BLaER1 treated with 17β-estradiol and CSF1 and Interleukin-3, amounts not matched to agents 10 nM and 100 nM (cell line): ENCODE results near the gene WDR64.
A peak's percentile ranks its signal among the peaks of the same experiment; 100 is the strongest.

Source experiments
- H3K27ac ChIP-seq, 11 experiments: shearing (Covaris generic); formaldehyde crosslinking; 2 replicates each; pipeline ENCODE4 v1.8.1; 2022
- H3K27me3 ChIP-seq, 11 experiments: shearing (Covaris generic); formaldehyde crosslinking; 2 replicates each; pipeline ENCODE4 v1.8.1; 2022
- H3K36me3 ChIP-seq, 11 experiments: shearing (Covaris generic); formaldehyde crosslinking; 2 replicates each; pipeline ENCODE4 v1.8.1; 2022
- H3K4me1 ChIP-seq, 10 experiments: shearing (Covaris generic); formaldehyde crosslinking; 2 replicates each; pipeline ENCODE4 v1.8.1; 2022
- H3K4me2 ChIP-seq, 11 experiments: shearing (Covaris generic); formaldehyde crosslinking; 2 replicates each; pipeline ENCODE4 v1.8.1; 2022
- H3K4me3 ChIP-seq, 10 experiments: shearing (Covaris generic); formaldehyde crosslinking; 2 replicates each; pipeline ENCODE4 v1.8.1; 2022
- H3K9ac ChIP-seq, 11 experiments: shearing (Covaris generic); formaldehyde crosslinking; 2 replicates each; pipeline ENCODE4 v1.8.1; 2022
- H3K9me3 ChIP-seq, 11 experiments: shearing (Covaris generic); formaldehyde crosslinking; replicated peaks in 1 of 11; 2 replicates each; pipeline ENCODE4 v1.8.1; 2022
- H4K20me1 ChIP-seq, 11 experiments: shearing (Covaris generic); formaldehyde crosslinking; 2 replicates each; pipeline ENCODE4 v1.8.1; 2022
- Cebpa-rat ChIP-seq, 11 experiments: shearing (Covaris generic); IDR thresholded peaks; 2 replicates each; pipeline ENCODE4 v1.8.1; 2022

Gene WDR64

DNA sequence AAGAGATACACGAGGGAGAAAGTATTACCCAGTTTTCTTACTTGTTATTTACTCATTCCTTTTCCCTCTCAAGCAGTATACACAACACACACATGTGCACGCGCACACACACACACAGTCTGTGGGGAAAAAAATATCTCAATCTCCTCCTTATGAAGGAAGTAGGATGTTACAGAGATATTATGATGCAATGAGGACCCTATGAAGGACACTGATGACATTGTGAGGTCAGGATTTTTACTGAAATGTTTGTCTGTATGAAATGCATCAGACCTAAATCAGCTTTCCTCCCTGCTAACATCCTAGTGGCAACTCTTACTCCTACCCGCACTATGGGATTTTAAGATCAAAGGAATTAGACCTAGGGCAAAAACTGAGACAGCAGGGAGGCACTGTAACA lies at the start of gene WDR64:
TSS of gene WDR64 (plus strand) at position 270 of the 400 bp plus-strand sequence. CDS start 204 bp downstream, outside the sequence.
- Histone ChIP-seq H4K20me1 (no peaks in the 10 kb centered on the region), H3K9me3 (no peaks in the 10 kb centered on the region), H3K9ac (no peak within 1 kb of the TSS), H3K27me3 (no peaks in the 10 kb centered on the region), H3K27ac (no peak within 1 kb of the TSS), H3K4me2 (no peak within 1 kb of the TSS), H3K4me1 (no peaks in the 10 kb centered on the region), H3K36me3 (no peaks in the 10 kb centered on the region), H3K4me3 (no peak within 1 kb of the TSS)
- no peak for TF ChIP-seq Cebpa-rat (IDR thresholded peaks at IDR 0.05)

- Histone ChIP-seq H3K9me3 (no peaks in the 10 kb centered on the region; a peak in 1 of 22 replicates), H4K20me1 (0 out of 22 replicates have a peak, but pooled peaks cover 0 to 4% (median 0%) of the 10 kb centered on the region in 11 experiments), H3K27ac (peak overlapping the region in 2 of 11 experiments; percentile 44 to 56; a peak in 3 of 22 replicates), H3K4me3 (no peak overlapping the region), H3K4me1 (peaks cover 0 to 58% (median 12%) of the 10 kb centered on the region in 10 experiments; a peak in 14 of 20 replicates), H3K27me3 (no peaks in the 10 kb centered on the region), H3K36me3 (peaks cover 0 to 67% (median 43%) of the 10 kb centered on the region in 11 experiments; a peak in 18 of 22 replicates), H3K4me2 (peak overlapping the region in 2 of 11 experiments; percentile 74 to 77; a peak in 4 of 22 replicates), H3K9ac (peak overlapping the region in 1 of 11 experiments; percentile 1; a peak in 1 of 22 replicates)
- TF ChIP-seq Cebpa-rat (IDR thresholded peaks at IDR 0.05): no peak
These were observed 48.3 kb upstream of the WDR64 start for GRCh38 chr1:241603731-241604245.

GRCh38 chr1:241605146-241605805 lies 46.8 kb upstream of the WDR64 start:
- TF ChIP-seq Cebpa-rat (IDR thresholded peaks at IDR 0.05): no peak
- H3K27ac ChIP-seq: no peak overlapping the region
- H3K4me2 ChIP-seq: peak overlapping the region in 1 of 11 experiments; percentile 40; a peak in 2 of 22 replicates
- no peak overlapping the region for H3K9ac ChIP-seq
- peaks cover 0 to 11% (median 0%) of the 10 kb centered on the region in 11 experiments; a peak in 1 of 22 replicates for H4K20me1 ChIP-seq
- no peaks in the 10 kb centered on the region for H3K27me3 ChIP-seq
- no peak overlapping the region for H3K4me3 ChIP-seq
- no peaks in the 10 kb centered on the region; a peak in 1 of 22 replicates for H3K9me3 ChIP-seq
- H3K4me1 ChIP-seq: peaks cover 0 to 59% (median 12%) of the 10 kb centered on the region in 10 experiments; a peak in 14 of 20 replicates
- H3K36me3 ChIP-seq: peaks cover 0 to 68% (median 44%) of the 10 kb centered on the region in 11 experiments; a peak in 18 of 22 replicates

DNA sequence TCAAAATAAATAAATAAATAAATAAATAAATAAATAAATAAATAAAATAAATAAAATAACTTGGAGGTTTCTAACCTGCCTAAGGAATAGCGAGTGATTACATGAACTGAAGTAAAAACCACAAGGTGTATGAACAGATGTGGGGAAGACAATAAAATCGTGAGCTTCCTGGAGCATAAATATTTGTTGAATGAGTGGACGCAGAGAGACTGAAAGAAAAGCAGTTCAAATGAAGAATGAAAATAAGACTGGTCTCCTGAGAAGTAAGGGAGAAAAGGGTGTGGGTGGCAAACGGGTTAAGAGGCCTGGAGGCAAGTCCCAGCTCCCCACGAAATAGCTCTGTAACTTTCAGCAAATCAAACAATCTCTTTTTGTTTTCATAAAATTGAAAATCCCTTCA lies 45.5 kb upstream of the WDR64 start:
- Histone ChIP-seq H3K9ac (no peak overlapping the region), H4K20me1 (peaks cover 0 to 11% (median 0%) of the 10 kb centered on the region in 11 experiments; a peak in 1 of 22 replicates), H3K27ac (no peak overlapping the region), H3K9me3 (no peaks in the 10 kb centered on the region; a peak in 1 of 22 replicates), H3K4me1 (peaks cover 0 to 56% (median 12%) of the 10 kb centered on the region in 10 experiments; a peak in 15 of 20 replicates), H3K36me3 (peaks cover 0 to 55% (median 34%) of the 10 kb centered on the region in 11 experiments; a peak in 18 of 22 replicates), H3K4me2 (no peak overlapping the region), H3K27me3 (no peaks in the 10 kb centered on the region), H3K4me3 (no peak overlapping the region)
- no peak for TF ChIP-seq Cebpa-rat (IDR thresholded peaks at IDR 0.05)

DNA sequence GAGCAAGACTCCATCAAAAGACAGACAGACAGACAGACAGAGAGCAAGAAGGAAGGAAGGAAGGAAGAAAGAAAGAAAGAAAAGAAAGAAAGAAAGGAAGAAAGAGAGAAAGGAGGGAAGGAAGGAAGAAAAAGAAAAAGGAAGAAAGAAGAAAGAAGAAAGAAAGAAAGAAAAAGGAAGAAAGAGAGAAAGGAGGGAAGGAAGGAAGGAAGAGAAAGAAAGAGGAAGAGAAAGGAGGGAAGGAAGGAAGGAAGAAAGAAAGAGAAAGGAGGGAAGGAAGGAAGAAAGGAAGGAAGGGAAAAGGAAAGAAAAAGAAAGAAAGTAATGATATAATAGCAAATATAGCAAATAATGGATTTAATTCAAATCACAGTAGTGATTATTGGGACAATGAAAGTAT lies 44.6 kb upstream of the WDR64 start:
- Histone ChIP-seq H3K27ac (no peak overlapping the region), H3K4me2 (no peak overlapping the region), H3K9ac (no peak overlapping the region)

GRCh38 chr1:241608379-241609033 lies 43.6 kb upstream of the WDR64 start:
- no peak for TF ChIP-seq Cebpa-rat (IDR thresholded peaks at IDR 0.05)
- H3K4me2 ChIP-seq: no peak overlapping the region
- no peaks in the 10 kb centered on the region for H3K27me3 ChIP-seq
- peaks cover 0 to 54% (median 27%) of the 10 kb centered on the region in 10 experiments; a peak in 17 of 20 replicates for H3K4me1 ChIP-seq
- no peak overlapping the region for H3K9ac ChIP-seq
- peaks cover 0 to 36% (median 14%) of the 10 kb centered on the region in 11 experiments; a peak in 16 of 22 replicates for H3K36me3 ChIP-seq
- no peaks in the 10 kb centered on the region for H3K9me3 ChIP-seq
- H3K4me3 ChIP-seq: no peak overlapping the region
- H4K20me1 ChIP-seq: peaks cover 0 to 11% (median 0%) of the 10 kb centered on the region in 11 experiments; a peak in 1 of 22 replicates
- H3K27ac ChIP-seq: no peak overlapping the region; a peak in 1 of 22 replicates

More for the DNA sequence above, 44.6 kb upstream of the WDR64 start:
- Histone ChIP-seq H4K20me1 (peaks cover 0 to 11% (median 0%) of the 10 kb centered on the region in 11 experiments; a peak in 1 of 22 replicates), H3K4me1 (peaks cover 0 to 60% (median 22%) of the 10 kb centered on the region in 10 experiments; a peak in 17 of 20 replicates), H3K9me3 (no peaks in the 10 kb centered on the region), H3K4me3 (no peak overlapping the region), H3K27me3 (no peaks in the 10 kb centered on the region), H3K36me3 (peaks cover 0 to 46% (median 24%) of the 10 kb centered on the region in 11 experiments; a peak in 17 of 22 replicates)
- TF ChIP-seq Cebpa-rat (IDR thresholded peaks at IDR 0.05): no peak

DNA sequence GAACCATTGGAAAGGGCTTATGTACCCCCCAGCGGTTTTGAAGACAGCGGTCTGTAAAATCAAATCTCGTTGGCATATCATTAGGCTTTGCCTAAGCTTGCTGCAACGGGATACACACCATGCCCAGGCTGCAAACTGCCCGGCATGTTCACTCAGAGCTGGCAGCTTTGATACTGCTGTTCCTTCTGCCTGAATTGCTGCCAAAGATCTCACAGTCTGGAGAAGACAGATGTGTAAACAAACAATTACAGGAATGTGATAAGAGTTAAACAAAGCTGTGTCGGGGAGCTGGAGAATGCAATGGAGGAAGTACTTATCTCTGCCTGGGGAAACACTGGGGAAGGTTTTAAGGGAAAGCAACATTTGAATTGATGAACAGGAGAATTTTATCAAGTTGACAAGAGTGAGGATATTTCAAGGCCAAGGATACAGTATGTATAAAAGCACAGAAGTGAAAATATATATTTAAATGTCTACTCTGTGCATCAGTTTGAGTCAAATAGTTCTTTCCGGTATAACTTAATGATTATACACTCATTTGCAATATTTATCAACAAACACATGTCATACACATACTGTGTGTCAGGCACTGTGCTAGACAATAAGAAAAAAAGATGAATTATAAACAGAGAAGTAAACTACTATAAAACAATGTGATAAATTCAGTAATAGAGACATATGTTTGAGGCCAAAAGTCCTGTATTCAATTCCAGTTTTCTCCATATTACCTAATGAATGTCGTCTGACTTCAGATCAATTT lies 41.8 kb upstream of the WDR64 start:
- peaks cover 0 to 19% (median 0%) of the 10 kb centered on the region in 11 experiments; a peak in 8 of 22 replicates for H3K36me3 ChIP-seq
- no peak overlapping the region for H3K4me2 ChIP-seq
- no peak overlapping the region for H3K27ac ChIP-seq

DNA sequence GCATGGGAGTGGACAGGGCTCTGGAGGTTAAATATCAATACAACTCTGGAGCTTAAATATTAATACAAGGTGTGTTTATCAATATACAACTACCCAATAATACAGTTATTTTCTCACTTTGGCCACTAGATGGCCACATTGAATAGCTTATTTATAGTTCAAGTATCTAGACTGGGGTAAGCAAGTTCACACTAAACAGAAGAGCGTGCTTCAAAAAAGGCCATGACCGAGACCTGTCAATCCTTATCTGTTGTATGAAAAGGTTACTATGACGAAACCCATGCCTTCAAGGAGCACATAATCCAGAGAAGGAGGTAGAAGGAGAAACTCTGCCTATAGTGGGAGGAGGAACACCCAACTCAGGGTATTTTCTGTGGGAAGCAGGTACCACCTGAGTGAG lies 41.0 kb upstream of the WDR64 start:
- Histone ChIP-seq H3K4me1 (peaks cover 0 to 40% (median 24%) of the 10 kb centered on the region in 10 experiments; a peak in 17 of 20 replicates), H3K36me3 (peaks cover 0 to 18% (median 0%) of the 10 kb centered on the region in 11 experiments; a peak in 8 of 22 replicates), H4K20me1 (peaks cover 0 to 11% (median 0%) of the 10 kb centered on the region in 11 experiments; a peak in 1 of 22 replicates), H3K27me3 (no peaks in the 10 kb centered on the region), H3K4me3 (no peak overlapping the region), H3K4me2 (peak overlapping the region in 6 of 11 experiments; percentile 6 to 67 (median 58); a peak in 8 of 22 replicates), H3K27ac (peak overlapping the region in 1 of 11 experiments; percentile 53; a peak in 3 of 22 replicates), H3K9me3 (no peaks in the 10 kb centered on the region), H3K9ac (no peak overlapping the region)
- no peak for TF ChIP-seq Cebpa-rat (IDR thresholded peaks at IDR 0.05)

More for the DNA sequence above, 41.8 kb upstream of the WDR64 start:
- Histone ChIP-seq H3K9ac (no peak overlapping the region), H3K9me3 (no peaks in the 10 kb centered on the region), H4K20me1 (peaks cover 0 to 11% (median 0%) of the 10 kb centered on the region in 11 experiments; a peak in 1 of 22 replicates), H3K27me3 (no peaks in the 10 kb centered on the region), H3K4me1 (peaks cover 0 to 44% (median 24%) of the 10 kb centered on the region in 10 experiments; a peak in 17 of 20 replicates), H3K4me3 (no peak overlapping the region)
- TF ChIP-seq Cebpa-rat (IDR thresholded peaks at IDR 0.05): no peak
